HG03342 (cell line): ENCODE results near the gene KIF18B.

ENCODE experiments used
- ATAC-seq: cut with Tn5 transposase; IDR thresholded peaks from one replicate; pipeline ENCODE4 v1.9.1; 2021; ENCODE audit warnings: mild to moderate bottlenecking, moderate library complexity; ENCODE audit not compliant: unreplicated experiment

The KIF18B gene

DNA sequence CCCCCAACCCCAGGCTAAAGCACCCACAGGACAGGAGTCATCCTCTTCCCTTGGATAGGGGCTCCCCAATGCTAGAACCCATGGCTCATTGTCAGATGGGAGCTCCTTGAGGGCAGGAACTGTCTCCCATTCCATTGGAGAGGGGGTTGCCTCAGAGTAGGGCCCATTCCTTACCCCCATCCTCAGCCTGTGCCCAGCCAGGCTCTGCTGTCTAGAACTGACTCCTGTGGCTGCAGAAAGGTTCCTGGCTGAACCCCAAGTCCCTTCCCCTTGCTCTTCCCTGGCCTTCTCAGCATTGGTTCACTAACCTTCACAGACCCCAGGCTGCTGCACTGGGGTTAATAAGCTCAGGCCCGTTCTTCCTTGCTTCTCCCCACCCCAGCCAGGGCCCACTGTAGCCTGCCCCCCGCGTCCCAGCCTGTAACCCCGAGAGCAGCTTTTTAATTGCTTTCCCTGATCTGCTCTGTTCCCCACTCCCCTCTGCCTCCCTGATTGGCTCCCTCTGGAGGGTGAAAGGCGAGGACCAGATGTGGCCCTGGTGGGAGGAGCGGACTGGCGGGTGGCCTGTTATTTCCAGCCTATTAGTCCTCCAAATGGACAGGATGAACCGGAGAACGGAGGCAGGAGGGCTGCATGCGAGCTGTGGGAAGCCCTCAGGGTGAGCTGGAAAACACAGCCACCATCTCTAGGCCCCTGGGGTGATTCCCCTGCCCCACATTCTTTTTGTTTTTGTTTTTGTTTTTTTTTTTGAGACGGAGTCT is 26.3 kb downstream of the KIF18B start:
- no peak for ATAC-seq

DNA sequence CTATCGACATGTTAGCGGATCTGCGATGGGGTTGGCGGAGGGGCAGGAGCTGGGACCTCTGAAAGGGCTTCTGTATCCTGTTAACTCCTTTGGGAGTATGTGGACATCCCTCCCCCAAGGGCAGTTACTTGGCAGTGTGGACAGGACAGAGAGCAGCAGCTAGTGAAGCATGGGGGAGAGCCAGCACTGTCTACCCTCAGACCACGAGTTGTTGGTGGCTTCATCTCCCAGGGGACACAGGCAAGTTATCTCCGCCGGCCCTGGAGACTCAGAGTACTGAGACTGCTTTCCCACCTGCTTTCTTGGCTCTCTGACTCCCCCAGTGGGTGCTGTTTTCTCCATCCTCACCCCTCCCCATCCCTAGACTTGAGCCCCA is 27.0 kb downstream of the KIF18B start:
- ATAC-seq, result no peak

DNA sequence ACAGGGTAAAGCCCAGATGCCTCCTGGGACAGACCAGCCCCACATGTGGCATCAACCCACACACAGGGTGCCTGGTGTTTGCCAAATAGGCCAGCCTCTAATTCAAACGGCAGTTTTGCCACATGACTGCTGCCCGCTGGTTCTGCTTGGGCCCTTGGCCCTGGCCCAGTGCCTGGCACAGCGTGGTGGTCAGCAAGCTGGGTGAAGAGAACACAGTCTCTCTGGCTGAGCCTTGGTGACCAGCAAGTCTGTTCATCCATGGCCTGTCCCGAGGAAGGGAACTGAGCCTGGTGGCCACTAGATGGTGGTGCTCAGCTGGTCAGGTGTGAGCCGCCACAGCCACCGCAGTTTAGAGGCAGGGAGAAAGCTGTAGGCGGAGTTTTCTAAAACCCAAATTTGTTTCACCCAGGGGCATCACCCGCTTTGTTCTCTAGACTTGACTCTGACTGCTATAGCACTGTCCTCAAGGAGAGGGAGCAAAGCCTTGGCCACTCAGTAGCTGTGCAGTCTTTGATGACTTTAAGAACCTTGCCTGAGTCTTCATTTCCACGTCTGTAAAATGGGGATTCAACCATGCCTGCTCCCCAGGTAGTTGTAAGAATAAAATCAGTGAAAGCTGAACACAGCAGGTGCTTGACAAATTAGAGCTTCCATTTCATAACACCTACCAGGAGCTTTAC is 27.5 kb downstream of the KIF18B start:
- ATAC-seq, result peak; percentile 72

DNA sequence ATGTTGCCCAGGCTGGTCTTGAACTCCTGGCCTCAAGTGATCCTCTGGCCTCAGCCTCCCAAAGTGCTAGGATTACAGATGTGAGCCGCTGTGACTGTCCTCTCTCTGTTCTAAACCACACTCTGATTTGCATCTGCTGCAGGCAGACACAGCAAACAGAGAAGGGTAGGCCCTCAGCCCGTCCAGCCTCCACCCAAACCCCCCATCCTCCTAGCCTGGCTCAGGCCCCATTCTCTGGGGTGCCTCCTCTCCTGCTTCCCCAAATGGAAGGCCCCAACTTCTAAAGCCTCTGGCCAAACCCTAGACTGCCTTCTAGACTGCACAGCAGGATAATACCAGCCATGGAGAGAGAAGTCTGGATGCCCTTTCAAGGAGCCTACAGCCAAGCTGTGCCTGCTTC is 28.2 kb downstream of the KIF18B start:
- no peak for ATAC-seq

DNA sequence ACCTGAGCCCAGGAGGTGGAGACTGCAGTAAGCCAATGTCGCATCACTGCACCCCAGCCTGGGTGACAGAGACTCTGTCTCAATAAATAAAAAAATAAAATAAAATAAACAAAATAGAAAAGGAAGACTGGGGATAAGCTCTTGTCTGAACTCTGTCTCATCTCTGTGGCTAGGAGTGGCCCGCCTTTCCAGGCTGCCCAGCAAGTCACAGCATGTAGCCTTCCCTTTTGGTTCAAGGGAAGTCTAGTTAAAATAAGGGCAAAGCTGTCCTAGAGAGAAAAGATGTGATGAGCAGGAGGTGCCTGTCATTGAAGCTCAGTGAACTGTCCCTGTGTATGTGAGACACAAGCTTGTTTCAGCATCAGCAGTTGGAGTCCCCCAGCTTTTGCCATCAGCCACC is 29.6 kb downstream of the KIF18B start:
- ATAC-seq, result no peak

DNA sequence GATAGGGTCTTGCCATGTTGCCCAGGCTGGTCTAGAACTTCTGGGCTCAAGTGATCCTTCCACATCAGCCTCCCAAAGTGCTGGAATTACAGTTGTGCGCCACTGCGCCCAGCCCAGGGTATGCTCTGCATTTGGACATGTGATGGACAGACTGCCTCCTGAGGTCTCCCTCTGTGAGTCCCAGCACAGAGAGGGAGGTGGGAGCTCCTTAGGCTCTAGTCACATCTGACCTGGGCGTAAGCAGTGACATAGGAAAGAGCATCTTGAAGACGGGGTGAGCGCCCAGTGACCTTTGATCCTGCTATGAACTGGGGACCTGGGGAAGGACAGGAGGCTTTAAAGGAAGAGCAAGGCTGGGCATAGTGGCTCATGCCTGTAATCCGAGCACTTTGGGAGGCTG is 30.1 kb downstream of the KIF18B start:
- no peak for ATAC-seq

DNA sequence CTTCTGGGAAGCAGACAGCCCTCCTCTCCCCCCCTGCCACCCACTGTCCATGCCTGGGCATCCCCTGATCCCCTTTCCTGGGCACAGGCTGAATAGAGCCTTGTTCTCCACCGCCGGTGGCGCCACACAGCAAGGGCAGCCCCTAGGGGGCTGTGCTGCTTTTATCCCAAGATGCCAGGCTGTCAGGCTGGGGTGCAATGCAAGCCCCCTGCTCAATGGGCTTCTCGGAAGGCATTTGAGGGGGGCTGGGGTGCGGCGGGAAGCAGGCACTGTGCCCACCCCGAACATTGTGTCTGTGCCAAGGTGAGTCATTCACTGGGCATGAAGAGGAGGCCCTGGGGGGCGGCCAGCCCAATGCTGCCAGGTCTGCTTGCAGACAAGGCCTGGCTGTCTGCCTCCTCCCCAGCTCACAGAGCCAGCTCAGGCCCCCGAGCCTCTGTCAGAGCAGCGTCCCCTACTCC is 30.8 kb downstream of the KIF18B start:
- ATAC-seq, result no peak

DNA sequence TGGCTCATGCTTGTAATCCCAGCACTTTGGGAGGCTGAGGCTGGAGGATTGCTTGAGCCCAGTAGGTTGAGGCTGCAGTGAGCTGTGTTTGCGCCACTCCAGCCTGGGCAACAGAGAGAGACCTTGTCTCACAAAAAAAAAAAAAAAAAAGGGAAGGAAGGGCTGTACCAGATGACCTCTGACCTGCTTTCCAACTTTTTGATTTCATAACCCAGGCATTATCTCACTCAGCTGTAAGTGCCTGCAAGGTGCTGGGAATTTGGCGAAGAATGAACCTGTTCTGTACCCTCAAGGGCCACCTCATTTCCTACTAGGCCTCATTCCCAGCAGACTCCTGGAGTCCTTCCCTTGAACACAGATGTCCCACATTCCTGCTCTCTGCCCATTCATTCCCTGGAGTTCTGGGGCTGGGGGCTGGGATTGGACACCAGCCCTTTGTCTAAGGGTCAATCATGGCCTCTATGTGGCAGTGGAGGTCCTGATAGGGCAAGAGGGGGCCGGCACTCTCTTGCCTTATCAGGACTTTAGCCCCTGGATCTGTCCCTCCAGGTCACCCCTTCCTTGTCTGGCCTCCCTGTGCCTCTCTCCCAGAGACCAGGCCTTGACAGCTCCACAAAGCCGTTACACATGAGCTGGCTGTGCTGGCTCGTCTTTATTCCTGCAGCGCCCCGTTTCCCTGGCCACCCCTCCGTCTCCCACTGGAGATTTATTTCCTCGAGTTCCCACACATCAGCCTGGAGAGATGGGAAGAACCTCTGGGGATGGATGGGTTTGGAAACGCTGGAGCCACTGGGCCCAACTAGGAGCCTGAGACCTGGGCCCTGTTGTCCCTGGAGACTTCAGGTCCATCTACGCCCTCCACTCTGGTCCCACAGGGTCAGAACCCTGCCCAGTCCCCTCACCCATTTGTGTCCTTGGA is 31.5 kb downstream of the KIF18B start:
- no peak for ATAC-seq

DNA sequence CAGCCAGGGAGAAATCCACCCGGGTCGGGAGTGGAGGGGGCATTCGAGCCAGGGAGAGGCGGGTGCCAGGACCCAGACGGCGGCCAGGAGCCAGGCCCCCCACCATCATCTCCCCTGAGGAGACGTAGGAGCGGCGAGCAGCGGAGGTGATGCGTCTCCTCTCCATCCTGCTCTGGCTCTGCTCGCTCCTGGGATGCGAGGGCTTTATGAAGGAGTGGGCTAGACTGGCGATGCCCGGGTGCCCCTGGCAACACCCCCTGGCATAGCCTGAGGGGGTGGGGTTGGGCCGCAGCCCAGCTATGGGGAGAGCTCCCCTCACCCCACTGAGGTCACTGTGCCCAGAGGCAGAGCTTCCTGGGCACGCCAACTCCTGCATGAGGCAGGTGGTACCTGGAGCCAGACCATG is 32.2 kb downstream of the KIF18B start, which contains the start of gene GFAP:
Gene GFAP, minus strand, starts transcription at position 180 of the 406 bp plus-strand sequence. Its CDS starts 14 bp downstream, at position 166.
- ATAC-seq, result no peak

DNA sequence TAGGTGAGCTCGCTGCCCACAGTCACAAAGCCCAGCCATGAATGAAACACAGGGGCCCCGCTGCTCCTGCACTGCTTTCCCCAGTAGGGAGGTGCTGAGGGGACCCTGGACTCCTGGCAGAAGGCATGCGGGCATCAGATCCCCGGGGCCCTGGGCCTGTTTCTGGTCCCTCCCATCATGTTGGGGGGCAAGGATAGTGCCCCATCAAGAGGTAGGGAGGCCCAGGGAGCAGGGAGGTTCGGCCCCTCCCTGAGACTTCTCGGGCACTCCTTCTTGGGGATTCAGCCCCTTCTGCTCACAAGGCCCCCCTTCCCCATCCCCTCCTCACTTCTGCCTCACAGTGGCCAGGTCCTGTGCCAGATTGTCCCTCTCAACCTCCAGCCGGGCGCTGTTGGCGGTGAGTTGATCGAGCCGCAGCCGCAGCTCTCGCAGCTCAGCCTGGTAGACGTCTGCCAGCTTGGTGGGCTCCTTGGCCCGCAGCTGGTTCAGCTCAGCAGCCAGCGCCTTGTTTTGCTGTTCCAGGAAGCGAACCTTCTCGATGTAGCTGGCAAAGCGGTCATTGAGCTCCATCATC is 32.8 kb downstream of the KIF18B start:
- no peak for ATAC-seq

DNA sequence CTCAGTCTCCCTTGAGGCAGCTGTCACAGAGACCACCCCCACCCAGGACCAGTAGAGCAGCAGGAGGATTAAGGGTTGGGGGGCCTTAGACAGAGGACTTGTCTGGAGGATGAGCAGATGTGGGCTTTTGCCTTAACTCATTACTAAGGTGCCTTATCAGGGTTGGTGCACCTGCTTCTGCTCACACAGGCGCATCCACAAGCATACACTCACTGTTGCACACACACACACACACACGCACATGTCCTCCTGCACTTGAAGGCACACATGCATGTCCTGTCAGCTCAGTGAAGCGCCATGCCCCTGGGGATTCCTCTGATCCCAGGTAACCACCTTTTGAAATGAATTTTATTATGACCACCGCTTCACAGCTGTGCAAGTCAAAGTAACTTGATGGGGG is 33.4 kb downstream of the KIF18B start:
- ATAC-seq, result no peak

DNA sequence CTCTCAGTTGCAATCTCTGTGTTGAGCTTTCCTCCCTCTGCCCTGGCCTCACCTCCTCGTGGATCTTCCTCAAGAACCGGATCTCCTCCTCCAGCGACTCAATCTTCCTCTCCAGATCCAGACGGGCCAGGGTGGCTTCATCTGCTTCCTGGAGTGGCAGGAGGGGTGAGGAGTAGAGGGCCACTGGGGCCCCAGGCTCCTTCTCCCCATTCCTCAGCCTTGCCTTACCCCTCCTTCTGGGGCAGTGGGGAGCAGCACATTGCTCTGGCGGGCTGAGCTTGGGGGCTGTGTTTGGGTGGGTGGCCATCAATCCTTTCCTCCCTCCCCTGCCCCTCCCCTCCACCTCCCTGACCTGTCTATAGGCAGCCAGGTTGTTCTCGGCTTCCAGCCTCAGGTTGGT is 33.9 kb downstream of the KIF18B start:
- no peak for ATAC-seq

DNA sequence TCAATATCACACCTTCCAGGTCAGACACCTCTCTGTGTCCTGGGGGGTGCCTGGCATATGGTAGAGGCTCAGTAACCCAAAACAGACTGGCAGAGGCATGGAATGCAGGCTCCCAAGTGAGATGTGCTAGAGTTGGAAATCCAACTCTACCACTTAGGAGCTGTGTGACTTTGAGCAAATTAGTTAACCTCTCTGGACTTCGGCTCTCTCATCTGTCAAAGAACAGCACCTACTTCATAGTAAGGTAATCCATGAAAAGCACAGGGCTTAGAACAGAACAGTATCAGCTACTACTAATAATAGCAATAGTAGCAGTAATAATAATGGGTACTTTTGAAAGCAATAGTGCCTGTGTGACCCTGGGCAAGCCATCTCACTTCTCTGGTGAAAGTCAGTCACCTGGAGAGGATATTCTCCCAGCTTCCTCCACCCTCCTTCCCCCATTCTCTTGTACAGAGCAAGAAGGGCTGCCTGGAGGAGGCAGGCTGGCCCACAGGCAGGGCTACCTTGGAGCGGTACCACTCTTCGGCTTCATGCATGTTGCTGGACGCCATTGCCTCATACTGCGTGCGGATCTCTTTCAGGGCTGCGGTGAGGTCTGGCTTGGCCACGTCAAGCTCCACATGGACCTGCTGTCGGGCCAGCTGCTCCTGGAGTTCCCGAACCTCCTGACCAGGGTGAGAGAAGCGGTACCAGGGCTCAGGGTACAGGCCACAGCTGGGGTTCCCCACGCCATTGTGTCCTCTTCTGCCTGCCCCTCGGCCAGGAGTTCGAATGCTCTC is 34.6 kb downstream of the KIF18B start:
- ATAC-seq, result no peak

DNA sequence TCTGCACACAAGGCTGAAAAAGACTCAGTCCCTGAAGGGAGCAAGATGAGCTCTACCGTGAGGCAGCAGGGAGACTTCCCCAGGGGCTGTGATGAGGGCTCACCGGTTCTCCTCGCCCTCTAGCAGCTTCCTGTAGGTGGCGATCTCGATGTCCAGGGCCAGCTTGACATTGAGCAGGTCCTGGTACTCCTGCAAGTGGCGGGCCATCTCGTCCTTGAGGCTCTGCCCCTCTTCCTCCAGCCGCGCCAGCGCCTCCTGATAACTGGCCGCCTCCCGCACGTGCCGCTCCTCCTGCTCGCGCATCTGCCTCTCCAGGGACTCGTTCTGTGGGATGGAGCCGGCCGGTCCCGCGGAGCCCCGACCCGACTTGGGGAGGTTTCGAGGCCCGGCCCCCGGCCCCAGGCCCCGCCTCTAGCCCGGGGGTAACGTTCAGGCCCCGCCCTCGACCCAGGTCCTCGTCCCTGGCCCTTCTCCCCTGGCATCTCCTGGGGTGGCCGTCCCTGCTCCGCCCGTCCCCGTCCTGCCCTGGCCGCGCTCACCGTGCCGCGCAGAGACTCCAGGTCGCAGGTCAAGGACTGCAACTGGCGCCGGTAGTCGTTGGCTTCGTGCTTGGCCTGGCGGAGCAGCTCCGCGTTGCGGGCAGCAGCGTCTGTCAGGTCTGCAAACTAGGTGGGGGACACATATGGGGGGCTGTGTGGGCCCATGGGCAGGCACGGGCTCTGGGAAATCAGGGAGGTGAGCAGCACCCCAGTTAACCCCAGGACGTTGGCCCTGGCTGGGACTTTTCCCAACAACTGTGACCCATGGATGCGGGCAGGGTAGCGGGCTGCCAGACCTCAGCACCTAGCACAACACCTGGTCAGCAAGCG is 36.2 kb downstream of the KIF18B start:
- ATAC-seq, result no peak

DNA sequence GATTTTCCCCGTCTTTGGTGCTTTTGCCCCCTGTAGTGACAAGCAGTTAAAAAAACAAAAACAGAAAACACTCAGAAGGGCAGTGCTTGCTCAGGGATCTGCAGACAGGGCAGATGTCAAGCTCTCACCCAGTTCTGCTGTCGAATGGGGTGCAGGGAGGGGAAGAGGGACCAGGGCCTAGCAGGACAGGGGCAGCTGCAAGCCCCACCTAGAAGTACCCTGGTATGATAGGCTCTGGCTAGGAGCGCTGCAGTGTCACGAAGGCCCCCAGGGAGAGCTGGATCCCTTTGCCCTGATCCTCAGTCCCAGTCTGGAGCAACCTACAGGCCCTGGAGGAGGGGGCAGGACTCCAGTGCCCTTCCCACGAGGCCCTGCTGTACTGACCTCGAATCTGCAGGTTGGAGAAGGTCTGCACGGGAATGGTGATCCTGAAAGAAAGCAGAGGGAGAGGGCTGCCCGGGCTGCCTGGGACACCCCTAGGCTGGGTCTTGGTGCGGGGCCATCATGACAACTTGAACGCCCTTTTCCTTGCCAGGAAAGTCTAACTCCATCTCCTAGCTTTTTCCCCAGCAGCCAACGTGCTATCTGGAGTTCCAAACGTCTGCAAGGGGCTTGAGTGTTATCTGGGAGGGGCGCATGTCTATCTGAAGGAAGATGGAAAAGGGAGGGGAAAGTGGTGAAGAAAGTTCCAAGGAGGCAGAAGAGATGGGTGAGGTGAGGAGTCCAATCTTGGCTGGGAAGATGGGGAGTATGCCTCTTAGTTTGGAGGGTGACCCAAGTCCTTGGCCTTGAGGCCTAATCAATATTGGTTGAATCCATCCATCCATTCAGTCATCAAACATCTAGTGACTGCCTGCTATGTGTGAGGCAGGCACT is 37.1 kb downstream of the KIF18B start:
- no peak for ATAC-seq

DNA sequence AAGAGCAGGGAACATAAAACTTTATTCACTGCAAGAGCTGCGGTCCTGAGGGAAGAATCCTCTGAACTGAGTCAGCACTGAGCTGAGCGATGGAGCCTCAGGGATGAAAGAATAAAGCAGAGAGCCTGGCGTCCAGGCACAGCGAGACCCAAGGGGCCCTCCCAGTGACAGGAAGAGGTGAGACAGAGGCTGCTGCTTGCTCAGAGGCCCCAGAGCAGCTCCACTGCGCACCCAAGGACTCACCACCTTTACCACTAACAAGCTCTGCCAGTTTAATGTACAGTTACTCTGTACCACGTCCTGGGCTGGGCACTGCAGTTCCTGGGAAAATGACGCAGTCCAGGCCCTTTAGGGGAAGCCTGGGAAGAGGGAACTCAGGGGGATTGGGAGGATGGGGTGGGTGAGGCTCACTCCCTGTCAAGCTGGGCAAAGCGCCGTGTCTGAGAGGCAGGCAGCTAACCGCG is 37.9 kb downstream of the KIF18B start:
- ATAC-seq, result no peak

DNA sequence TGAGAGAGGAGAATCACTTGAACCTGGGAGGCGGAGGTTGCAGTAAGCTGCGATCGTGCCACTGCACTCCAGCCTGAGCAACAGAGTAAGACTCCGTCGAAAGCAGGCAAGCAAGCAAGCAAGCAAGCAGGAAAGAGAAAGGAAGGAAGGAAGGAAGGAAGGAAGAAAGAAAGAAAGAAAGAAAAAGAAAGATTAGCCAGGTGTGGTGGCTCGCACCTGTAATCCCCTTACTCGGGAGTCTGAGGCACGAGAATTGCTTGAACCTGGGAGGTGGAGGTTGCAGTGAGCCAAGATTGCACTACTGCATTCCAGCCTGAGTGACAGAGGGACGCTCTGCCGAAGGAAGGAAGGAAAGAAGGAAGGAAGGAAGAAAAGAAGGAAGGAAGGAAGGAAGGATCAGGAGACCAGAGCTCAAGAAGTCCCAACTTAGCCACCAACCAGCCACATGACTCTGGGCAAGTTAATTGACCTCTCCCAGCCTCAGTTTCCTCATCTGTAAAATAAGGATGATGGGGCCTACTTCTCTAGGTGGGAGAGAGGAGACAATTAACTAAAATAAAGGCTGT is 38.7 kb downstream of the KIF18B start:
- ATAC-seq, result no peak
